ENCODE measurements around the gene C9orf50. TPM values are rescaled to one million over a fixed set of nuclear protein-coding genes. Genes with fewer than 3 reads are reported as not detected.

The C9orf50 gene
- total and polyA plus RNA-seq, 2 experiments from 2014 or later = not detected

GRCh38 chr9:129581505-129582189 is 39.3 kb downstream of the C9orf50 start:
- Mint-ChIP-seq H3K4me3 (no peak overlapping the region), H3K36me3 (ENCODE audit: low read depth) (no peaks in the 10 kb centered on the region), H3K27me3 (ENCODE audit: insufficient read depth, low read depth, poor library complexity) (peaks cover 11% of the 10 kb centered on the region), H3K4me1 (peaks cover 14% of the 10 kb centered on the region), H3K9me3 (no peaks in the 10 kb centered on the region), H3K27ac (no peak overlapping the region)
- no peaks in the 10 kb centered on the region for H3K9me2 ChIP-seq (ENCODE audit: insufficient read depth)
- H3K27me3 ChIP-seq (ENCODE audit: insufficient read depth) = no peaks in the 10 kb centered on the region
- H4K20me1 ChIP-seq (replicated peaks; ENCODE audit: insufficient read depth) = no peaks in the 10 kb centered on the region
- H3F3A ChIP-seq (replicated peaks; ENCODE audit: low read depth) = no peaks in the 10 kb centered on the region
- TF ChIP-seq ETS1 (IDR thresholded peaks at IDR 0.05) = no peak
- H3K4me2 ChIP-seq = no peak overlapping the region
- DNase-seq (ENCODE audit: low spot score) = no peak
- no peak overlapping the region for H3K27ac ChIP-seq (ENCODE audit: low read depth)
- H3K79me2 ChIP-seq (replicated peaks; ENCODE audit: insufficient read depth) = no peaks in the 10 kb centered on the region
- H2AFZ ChIP-seq = no peak overlapping the region
- no peak overlapping the region for H3K4me3 ChIP-seq
- no peaks in the 10 kb centered on the region for H3K36me3 ChIP-seq (ENCODE audit: insufficient read depth)
- ATAC-seq = no peak
- no peaks in the 10 kb centered on the region for H3K4me1 ChIP-seq (ENCODE audit: insufficient read depth)

- H3K9me3 Mint-ChIP-seq = peaks cover 3% of the 10 kb centered on the region; the same call in 1 of the 3 replicates
- no peak overlapping the region for H3K4me3 Mint-ChIP-seq
- Histone ChIP-seq H3K4me1 (ENCODE audit: insufficient read depth) (no peaks in the 10 kb centered on the region), H3K4me2 (no peak overlapping the region), H3K9me2 (ENCODE audit: insufficient read depth) (no peaks in the 10 kb centered on the region), H3K79me2 (replicated peaks; ENCODE audit: insufficient read depth) (no peaks in the 10 kb centered on the region), H3K27me3 (ENCODE audit: insufficient read depth) (no peaks in the 10 kb centered on the region), H3K4me3 (no peak overlapping the region), H2AFZ (no peak overlapping the region), H3K36me3 (ENCODE audit: insufficient read depth) (no peaks in the 10 kb centered on the region), H4K20me1 (replicated peaks; ENCODE audit: insufficient read depth) (no peaks in the 10 kb centered on the region), H3F3A (replicated peaks; ENCODE audit: low read depth) (no peaks in the 10 kb centered on the region), H3K27ac (ENCODE audit: low read depth) (no peak overlapping the region)
- ATAC-seq (no peak), DNase-seq (ENCODE audit: low spot score) (no peak)
- peaks cover 14% of the 10 kb centered on the region for H3K4me1 Mint-ChIP-seq
- peaks cover 11% of the 10 kb centered on the region for H3K27me3 Mint-ChIP-seq (ENCODE audit: insufficient read depth, low read depth, poor library complexity)
- no peaks in the 10 kb centered on the region; the same call in 2 of the 3 replicates for H3K36me3 Mint-ChIP-seq (ENCODE audit: low read depth)
- no peak overlapping the region for H3K27ac Mint-ChIP-seq
- TF ChIP-seq CREB1 (CRISPR knock-in tag; IDR thresholded peaks at IDR 0.05; ENCODE audit: low read depth) = no peak
- no peak for TF ChIP-seq EZH2phosphoT487 (IDR thresholded peaks at IDR 0.05; ENCODE audit: unreplicated experiment)
- TF ChIP-seq, protein P1, sequence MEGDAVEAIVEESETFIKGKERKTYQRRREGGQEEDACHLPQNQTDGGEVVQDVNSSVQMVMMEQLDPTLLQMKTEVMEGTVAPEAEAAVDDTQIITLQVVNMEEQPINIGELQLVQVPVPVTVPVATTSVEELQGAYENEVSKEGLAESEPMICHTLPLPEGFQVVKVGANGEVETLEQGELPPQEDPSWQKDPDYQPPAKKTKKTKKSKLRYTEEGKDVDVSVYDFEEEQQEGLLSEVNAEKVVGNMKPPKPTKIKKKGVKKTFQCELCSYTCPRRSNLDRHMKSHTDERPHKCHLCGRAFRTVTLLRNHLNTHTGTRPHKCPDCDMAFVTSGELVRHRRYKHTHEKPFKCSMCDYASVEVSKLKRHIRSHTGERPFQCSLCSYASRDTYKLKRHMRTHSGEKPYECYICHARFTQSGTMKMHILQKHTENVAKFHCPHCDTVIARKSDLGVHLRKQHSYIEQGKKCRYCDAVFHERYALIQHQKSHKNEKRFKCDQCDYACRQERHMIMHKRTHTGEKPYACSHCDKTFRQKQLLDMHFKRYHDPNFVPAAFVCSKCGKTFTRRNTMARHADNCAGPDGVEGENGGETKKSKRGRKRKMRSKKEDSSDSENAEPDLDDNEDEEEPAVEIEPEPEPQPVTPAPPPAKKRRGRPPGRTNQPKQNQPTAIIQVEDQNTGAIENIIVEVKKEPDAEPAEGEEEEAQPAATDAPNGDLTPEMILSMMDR (conservative IDR thresholded peaks at IDR 0.05; ENCODE audit: low read depth in 2 of 2) = no peak
- no peak for TF ChIP-seq ZNF331 (CRISPR knock-in tag; IDR thresholded peaks at IDR 0.05; ENCODE audit: low read depth)
- no peak for TF ChIP-seq ETS1 (IDR thresholded peaks at IDR 0.05)
- TF ChIP-seq, protein P2, sequence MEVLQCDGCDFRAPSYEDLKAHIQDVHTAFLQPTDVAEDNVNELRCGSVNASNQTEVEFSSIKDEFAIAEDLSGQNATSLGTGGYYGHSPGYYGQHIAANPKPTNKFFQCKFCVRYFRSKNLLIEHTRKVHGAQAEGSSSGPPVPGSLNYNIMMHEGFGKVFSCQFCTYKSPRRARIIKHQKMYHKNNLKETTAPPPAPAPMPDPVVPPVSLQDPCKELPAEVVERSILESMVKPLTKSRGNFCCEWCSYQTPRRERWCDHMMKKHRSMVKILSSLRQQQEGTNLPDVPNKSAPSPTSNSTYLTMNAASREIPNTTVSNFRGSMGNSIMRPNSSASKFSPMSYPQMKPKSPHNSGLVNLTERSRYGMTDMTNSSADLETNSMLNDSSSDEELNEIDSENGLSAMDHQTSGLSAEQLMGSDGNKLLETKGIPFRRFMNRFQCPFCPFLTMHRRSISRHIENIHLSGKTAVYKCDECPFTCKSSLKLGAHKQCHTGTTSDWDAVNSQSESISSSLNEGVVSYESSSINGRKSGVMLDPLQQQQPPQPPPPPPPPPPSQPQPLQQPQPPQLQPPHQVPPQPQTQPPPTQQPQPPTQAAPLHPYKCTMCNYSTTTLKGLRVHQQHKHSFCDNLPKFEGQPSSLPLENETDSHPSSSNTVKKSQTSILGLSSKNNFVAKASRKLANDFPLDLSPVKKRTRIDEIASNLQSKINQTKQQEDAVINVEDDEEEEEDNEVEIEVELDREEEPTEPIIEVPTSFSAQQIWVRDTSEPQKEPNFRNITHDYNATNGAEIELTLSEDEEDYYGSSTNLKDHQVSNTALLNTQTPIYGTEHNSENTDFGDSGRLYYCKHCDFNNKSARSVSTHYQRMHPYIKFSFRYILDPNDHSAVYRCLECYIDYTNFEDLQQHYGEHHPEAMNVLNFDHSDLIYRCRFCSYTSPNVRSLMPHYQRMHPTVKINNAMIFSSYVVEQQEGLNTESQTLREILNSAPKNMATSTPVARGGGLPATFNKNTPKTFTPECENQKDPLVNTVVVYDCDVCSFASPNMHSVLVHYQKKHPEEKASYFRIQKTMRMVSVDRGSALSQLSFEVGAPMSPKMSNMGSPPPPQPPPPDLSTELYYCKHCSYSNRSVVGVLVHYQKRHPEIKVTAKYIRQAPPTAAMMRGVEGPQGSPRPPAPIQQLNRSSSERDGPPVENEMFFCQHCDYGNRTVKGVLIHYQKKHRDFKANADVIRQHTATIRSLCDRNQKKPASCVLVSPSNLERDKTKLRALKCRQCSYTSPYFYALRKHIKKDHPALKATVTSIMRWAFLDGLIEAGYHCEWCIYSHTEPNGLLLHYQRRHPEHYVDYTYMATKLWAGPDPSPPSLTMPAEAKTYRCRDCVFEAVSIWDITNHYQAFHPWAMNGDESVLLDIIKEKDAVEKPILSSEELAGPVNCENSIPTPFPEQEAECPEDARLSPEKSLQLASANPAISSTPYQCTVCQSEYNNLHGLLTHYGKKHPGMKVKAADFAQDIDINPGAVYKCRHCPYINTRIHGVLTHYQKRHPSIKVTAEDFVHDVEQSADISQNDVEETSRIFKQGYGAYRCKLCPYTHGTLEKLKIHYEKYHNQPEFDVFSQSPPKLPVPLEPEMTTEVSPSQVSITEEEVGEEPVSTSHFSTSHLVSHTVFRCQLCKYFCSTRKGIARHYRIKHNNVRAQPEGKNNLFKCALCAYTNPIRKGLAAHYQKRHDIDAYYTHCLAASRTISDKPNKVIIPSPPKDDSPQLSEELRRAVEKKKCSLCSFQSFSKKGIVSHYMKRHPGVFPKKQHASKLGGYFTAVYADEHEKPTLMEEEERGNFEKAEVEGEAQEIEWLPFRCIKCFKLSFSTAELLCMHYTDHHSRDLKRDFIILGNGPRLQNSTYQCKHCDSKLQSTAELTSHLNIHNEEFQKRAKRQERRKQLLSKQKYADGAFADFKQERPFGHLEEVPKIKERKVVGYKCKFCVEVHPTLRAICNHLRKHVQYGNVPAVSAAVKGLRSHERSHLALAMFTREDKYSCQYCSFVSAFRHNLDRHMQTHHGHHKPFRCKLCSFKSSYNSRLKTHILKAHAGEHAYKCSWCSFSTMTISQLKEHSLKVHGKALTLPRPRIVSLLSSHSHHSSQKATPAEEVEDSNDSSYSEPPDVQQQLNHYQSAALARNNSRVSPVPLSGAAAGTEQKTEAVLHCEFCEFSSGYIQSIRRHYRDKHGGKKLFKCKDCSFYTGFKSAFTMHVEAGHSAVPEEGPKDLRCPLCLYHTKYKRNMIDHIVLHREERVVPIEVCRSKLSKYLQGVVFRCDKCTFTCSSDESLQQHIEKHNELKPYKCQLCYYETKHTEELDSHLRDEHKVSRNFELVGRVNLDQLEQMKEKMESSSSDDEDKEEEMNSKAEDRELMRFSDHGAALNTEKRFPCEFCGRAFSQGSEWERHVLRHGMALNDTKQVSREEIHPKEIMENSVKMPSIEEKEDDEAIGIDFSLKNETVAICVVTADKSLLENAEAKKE (CRISPR knock-in tag; IDR thresholded peaks at IDR 0.05) = no peak
- no peak for TF ChIP-seq STAT1 (IDR thresholded peaks at IDR 0.05; ENCODE audit: unreplicated experiment)
- no peak for TF ChIP-seq EZH2 (IDR thresholded peaks at IDR 0.05; ENCODE audit: low read depth, unreplicated experiment)
Observed at GRCh38 chr9:129580211-129580915, 40.5 kb downstream of the C9orf50 start.

Data from GM23338 (cell line).